H4 (cell line): ENCODE results near the gene TRAF5. TPM values are rescaled to one million over a fixed set of nuclear protein-coding genes. Genes with fewer than 3 reads are reported as not detected.
A peak's percentile ranks its signal among the peaks of the same experiment; 100 is the strongest.
"Not testable (repeated sequence)": the region's sequence is repeated elsewhere in the genome, so short reads cannot be mapped to it uniquely, and the experiment has no call there.

Source experiments
- DNase-seq: peaks from one replicate; pipeline ENCODE4 v3.0.0-alpha.2; 2015; ENCODE audit warnings: low spot score
- total RNA-seq: library from RNA; depleted of rRNA; stranded (reverse); fragments of >200 nt; shearing (Covaris generic); gene quantifications from 2 replicates; pipeline ENCODE4 v1.2.3, GENCODE V29; 2014

TRAF5 gene
- total RNA-seq, 1 experiment from 2014 or later, result 2.9 TPM

- no peak for DNase-seq
Measured at GRCh38 chr1:211345719-211346118, 19.1 kb downstream of the TRAF5 start.

GRCh38 chr1:211347077-211347844 lies 20.6 kb downstream of the TRAF5 start:
- DNase-seq, result no peak

- DNase-seq, result no peak
Measured at GRCh38 chr1:211348547-211348946, 21.9 kb downstream of the TRAF5 start.

- DNase-seq, result no peak
Measured at GRCh38 chr1:211349741-211350140, 23.1 kb downstream of the TRAF5 start.

GRCh38 chr1:211352055-211352454 lies 25.4 kb downstream of the TRAF5 start:
- not testable (repeated sequence) for DNase-seq

- DNase-seq, result no peak
Measured at GRCh38 chr1:211352465-211352864, 25.8 kb downstream of the TRAF5 start.

GRCh38 chr1:211352985-211353515 lies 26.4 kb downstream of the TRAF5 start:
- peak; percentile 30 for DNase-seq

- DNase-seq, result no peak
Measured at GRCh38 chr1:211353562-211354212, 27.1 kb downstream of the TRAF5 start.

- DNase-seq, result no peak
Measured at GRCh38 chr1:211355873-211356272, 29.2 kb downstream of the TRAF5 start.

GRCh38 chr1:211356723-211357407 lies 30.2 kb downstream of the TRAF5 start:
- DNase-seq, result no peak

GRCh38 chr1:211358685-211359084 lies 32.1 kb downstream of the TRAF5 start:
- DNase-seq, result no peak

GRCh38 chr1:211359876-211360275 lies 33.2 kb downstream of the TRAF5 start:
- DNase-seq, result no peak

GRCh38 chr1:211361202-211361601 lies 34.6 kb downstream of the TRAF5 start:
- DNase-seq, result no peak

- no peak for DNase-seq
Measured at GRCh38 chr1:211369640-211370039, 43.0 kb downstream of the TRAF5 start.

- DNase-seq, result no peak
Measured at GRCh38 chr1:211370669-211371068, 44.0 kb downstream of the TRAF5 start.

GRCh38 chr1:211371406-211372105 lies 44.9 kb downstream of the TRAF5 start:
- no peak for DNase-seq

GRCh38 chr1:211372463-211372862 lies 45.8 kb downstream of the TRAF5 start:
- DNase-seq, result no peak

- no peak for DNase-seq
Measured at GRCh38 chr1:211375146-211375818, 48.6 kb downstream of the TRAF5 start.

- DNase-seq, result no peak
Measured at GRCh38 chr1:211375949-211376348, 49.3 kb downstream of the TRAF5 start.

GRCh38 chr1:211376807-211377470 lies 50.3 kb downstream of the TRAF5 start:
- DNase-seq, result no peak
